HepG2 (cell line): ENCODE results near the gene FNDC3B. TPM values are rescaled to one million over a fixed set of nuclear protein-coding genes. Genes with fewer than 3 reads are reported as not detected.

ENCODE experiments used
- EED ChIP-seq: sonication (generic); formaldehyde crosslinking; IDR thresholded peaks from 2 replicates; pipeline ENCODE4 v1.5.0; 2020; ENCODE audit warnings: mild to moderate bottlenecking, missing genetic modification reagents
- HIVEP1 ChIP-seq: sonication (generic); formaldehyde crosslinking; IDR thresholded peaks from 2 replicates; pipeline ENCODE4 v1.4.0; 2020; ENCODE audit warnings: mild to moderate bottlenecking, missing genetic modification reagents
- JUNB ChIP-seq: sonication (generic); formaldehyde crosslinking; IDR thresholded peaks from 2 replicates; pipeline ENCODE4 v1.8.0; 2022; ENCODE audit warnings: missing genetic modification reagents, mild to moderate bottlenecking, borderline replicate concordance
- KAT7 ChIP-seq: IDR thresholded peaks from 2 replicates; pipeline ENCODE4 v1.6.1; 2018; ENCODE audit warnings: borderline replicate concordance, missing compliant biosample characterization
- ONECUT2 ChIP-seq: sonication (generic); formaldehyde crosslinking; IDR thresholded peaks from 2 replicates; pipeline ENCODE4 v1.4.0; 2020; ENCODE audit warnings: missing genetic modification reagents
- SP140L ChIP-seq: sonication (generic); formaldehyde crosslinking; IDR thresholded peaks from 2 replicates; pipeline ENCODE4 v1.4.0; 2020; ENCODE audit warnings: missing genetic modification reagents, borderline replicate concordance
- YEATS2 ChIP-seq: sonication (generic); formaldehyde crosslinking; IDR thresholded peaks from 2 replicates; pipeline ENCODE4 v1.4.0; 2020; ENCODE audit warnings: missing genetic modification reagents, borderline replicate concordance
- ZNF10 ChIP-seq: sonication (generic); formaldehyde crosslinking; IDR thresholded peaks from 2 replicates; pipeline ENCODE4 v1.4.0; 2020; ENCODE audit warnings: mild to moderate bottlenecking, low read depth, missing genetic modification reagents, borderline replicate concordance
- ZNF451 ChIP-seq: sonication (generic); formaldehyde crosslinking; IDR thresholded peaks from 2 replicates; pipeline ENCODE4 v1.5.0; 2020; ENCODE audit warnings: mild to moderate bottlenecking, missing genetic modification reagents
- ZNF790 ChIP-seq: sonication (generic); formaldehyde crosslinking; IDR thresholded peaks from 2 replicates; pipeline ENCODE4 v1.8.0; 2022; ENCODE audit warnings: missing genetic modification reagents, mild to moderate bottlenecking, borderline replicate concordance
- ZNF879 ChIP-seq: sonication (generic); formaldehyde crosslinking; IDR thresholded peaks from 2 replicates; pipeline ENCODE4 v1.8.1; 2023; ENCODE audit warnings: missing genetic modification reagents
- polyA plus RNA-seq, 8 experiments: library from polyadenylated mRNA; depleted of rRNA in 3 of 8; stranded (reverse) in 7 of 8; unstranded in 1 of 8; fragments of >200 nt; fragmentation: Illumina TruSeq in 4 of 8; extraction: Trizol in 4 of 8; gene quantifications; 2 replicates each; pipeline versions ENCODE4 v1.2.1 to v1.2.3, GENCODE V29; 2011 to 2016; ENCODE audit warnings: low read depth in 4 of 8, missing spikeins in 1 of 8, mixed read lengths in 1 of 8; ENCODE audit not compliant: insufficient read depth in 1 of 8
- total RNA-seq, 5 experiments: library from RNA; depleted of rRNA; stranded (reverse); fragments of >200 nt; fragmentation: Illumina TruSeq; extraction: Trizol; gene quantifications; 2 replicates each; pipeline ENCODE4 v1.2.3, GENCODE V29; 2016; ENCODE audit warnings: low read depth in 1 of 5
- TF ChIP-seq, protein P1 (sequence below): sonication (generic); formaldehyde crosslinking; IDR thresholded peaks from 2 replicates; pipeline ENCODE4 v1.8.0; 2022; ENCODE audit warnings: missing genetic modification reagents, mild to moderate bottlenecking, inconsistent platforms, borderline replicate concordance
- TF ChIP-seq, protein P2 (sequence below): sonication (generic); formaldehyde crosslinking; IDR thresholded peaks from 2 replicates; pipeline ENCODE4 v1.8.0; 2022; ENCODE audit warnings: missing genetic modification reagents, mild to moderate bottlenecking, borderline replicate concordance
- TF ChIP-seq, protein P3 (sequence below): sonication (generic); formaldehyde crosslinking; IDR thresholded peaks from 2 replicates; pipeline ENCODE4 v1.8.0; 2022; ENCODE audit warnings: mild to moderate bottlenecking, missing genetic modification reagents; ENCODE audit not compliant: insufficient replicate concordance
- TF ChIP-seq, protein P4 (sequence below): sonication (generic); formaldehyde crosslinking; IDR thresholded peaks from 2 replicates; pipeline ENCODE4 v1.5.0; 2020; ENCODE audit warnings: missing genetic modification reagents
- TF ChIP-seq, protein P5 (sequence below): sonication (generic); formaldehyde crosslinking; IDR thresholded peaks from 2 replicates; pipeline ENCODE4 v1.4.0; 2020; ENCODE audit warnings: missing genetic modification reagents

Gene FNDC3B
- total and polyA plus RNA-seq, 2 of the 13 experiments (the other 11 are each of a cell fraction or from before 2014, with no cell fraction given) = 74.8 to 103 TPM

DNA sequence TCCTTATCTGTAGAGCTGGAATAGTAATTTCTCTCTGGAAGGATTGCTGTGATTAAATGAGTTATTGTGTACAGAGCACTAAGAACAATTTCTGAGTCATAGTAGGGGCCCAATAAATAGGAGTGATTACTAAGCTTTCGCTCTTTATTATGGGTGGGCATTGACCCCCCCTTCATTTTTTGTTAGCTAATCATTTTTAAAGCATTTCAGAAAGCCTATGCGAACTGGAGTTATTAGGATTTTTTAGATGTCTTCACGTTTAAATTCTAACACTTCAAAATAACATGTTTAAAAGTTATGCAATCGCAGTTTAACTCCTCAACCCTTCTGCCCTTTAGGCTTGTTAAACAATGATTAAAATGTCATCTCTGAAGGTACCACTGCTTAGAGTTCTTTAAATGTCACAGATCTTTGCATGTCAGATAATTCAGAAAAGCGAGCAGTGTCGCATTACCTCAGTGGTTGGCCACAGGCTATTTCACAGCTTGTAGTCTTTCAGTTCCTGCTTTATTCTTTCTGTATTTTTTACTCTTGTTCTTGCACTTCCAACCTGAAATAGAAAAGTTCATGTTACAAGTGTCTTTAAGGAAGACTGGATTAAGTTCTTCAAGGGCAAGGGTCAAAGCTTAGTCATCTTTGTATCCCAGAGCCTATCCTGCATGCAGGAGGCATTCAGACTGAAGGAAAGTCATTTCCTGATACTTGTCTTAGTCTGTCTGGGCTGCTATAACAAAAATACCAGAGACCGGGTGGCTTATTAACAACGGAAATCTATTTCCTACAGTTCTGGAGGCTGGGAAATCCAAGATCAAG lies 102.9 kb downstream of the FNDC3B start (continued):
- TF ChIP-seq, protein P1, sequence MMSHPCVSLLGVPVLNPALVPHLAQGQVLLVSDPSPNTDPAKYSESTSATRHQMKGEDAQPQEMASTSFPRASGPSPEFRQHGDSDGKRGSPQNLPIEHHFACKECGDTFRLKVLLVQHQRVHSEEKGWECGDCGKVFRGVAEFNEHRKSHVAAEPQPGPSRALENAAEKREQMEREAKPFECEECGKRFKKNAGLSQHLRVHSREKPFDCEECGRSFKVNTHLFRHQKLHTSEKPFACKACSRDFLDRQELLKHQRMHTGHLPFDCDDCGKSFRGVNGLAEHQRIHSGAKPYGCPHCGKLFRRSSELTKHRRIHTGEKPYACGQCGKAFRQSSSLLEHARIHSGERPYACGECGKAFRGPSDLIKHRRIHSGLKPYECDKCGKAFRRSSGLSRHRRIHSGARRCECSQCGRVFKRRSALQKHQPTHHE (CRISPR knock-in tag) = no peak
- TF ChIP-seq, protein P2, sequence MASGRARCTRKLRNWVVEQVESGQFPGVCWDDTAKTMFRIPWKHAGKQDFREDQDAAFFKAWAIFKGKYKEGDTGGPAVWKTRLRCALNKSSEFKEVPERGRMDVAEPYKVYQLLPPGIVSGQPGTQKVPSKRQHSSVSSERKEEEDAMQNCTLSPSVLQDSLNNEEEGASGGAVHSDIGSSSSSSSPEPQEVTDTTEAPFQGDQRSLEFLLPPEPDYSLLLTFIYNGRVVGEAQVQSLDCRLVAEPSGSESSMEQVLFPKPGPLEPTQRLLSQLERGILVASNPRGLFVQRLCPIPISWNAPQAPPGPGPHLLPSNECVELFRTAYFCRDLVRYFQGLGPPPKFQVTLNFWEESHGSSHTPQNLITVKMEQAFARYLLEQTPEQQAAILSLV (CRISPR knock-in tag) = no peak
- TF ChIP-seq ZNF879 (CRISPR knock-in tag) (no peak), ZNF451 (CRISPR knock-in tag) (no peak), ZNF790 (CRISPR knock-in tag) (no peak), ZNF10 (CRISPR knock-in tag) (no peak), YEATS2 (CRISPR knock-in tag) (no peak), JUNB (no peak), ONECUT2 (CRISPR knock-in tag) (no peak), SP140L (CRISPR knock-in tag) (no peak), KAT7 (no peak), HIVEP1 (CRISPR knock-in tag) (no peak), EED (CRISPR knock-in tag) (no peak)
- TF ChIP-seq, protein P3, sequence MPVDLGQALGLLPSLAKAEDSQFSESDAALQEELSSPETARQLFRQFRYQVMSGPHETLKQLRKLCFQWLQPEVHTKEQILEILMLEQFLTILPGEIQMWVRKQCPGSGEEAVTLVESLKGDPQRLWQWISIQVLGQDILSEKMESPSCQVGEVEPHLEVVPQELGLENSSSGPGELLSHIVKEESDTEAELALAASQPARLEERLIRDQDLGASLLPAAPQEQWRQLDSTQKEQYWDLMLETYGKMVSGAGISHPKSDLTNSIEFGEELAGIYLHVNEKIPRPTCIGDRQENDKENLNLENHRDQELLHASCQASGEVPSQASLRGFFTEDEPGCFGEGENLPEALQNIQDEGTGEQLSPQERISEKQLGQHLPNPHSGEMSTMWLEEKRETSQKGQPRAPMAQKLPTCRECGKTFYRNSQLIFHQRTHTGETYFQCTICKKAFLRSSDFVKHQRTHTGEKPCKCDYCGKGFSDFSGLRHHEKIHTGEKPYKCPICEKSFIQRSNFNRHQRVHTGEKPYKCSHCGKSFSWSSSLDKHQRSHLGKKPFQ (CRISPR knock-in tag) = peak; percentile 2
- TF ChIP-seq, protein P4, sequence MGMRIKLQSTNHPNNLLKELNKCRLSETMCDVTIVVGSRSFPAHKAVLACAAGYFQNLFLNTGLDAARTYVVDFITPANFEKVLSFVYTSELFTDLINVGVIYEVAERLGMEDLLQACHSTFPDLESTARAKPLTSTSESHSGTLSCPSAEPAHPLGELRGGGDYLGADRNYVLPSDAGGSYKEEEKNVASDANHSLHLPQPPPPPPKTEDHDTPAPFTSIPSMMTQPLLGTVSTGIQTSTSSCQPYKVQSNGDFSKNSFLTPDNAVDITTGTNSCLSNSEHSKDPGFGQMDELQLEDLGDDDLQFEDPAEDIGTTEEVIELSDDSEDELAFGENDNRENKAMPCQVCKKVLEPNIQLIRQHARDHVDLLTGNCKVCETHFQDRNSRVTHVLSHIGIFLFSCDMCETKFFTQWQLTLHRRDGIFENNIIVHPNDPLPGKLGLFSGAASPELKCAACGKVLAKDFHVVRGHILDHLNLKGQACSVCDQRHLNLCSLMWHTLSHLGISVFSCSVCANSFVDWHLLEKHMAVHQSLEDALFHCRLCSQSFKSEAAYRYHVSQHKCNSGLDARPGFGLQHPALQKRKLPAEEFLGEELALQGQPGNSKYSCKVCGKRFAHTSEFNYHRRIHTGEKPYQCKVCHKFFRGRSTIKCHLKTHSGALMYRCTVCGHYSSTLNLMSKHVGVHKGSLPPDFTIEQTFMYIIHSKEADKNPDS (CRISPR knock-in tag) = no peak
- TF ChIP-seq, protein P5, sequence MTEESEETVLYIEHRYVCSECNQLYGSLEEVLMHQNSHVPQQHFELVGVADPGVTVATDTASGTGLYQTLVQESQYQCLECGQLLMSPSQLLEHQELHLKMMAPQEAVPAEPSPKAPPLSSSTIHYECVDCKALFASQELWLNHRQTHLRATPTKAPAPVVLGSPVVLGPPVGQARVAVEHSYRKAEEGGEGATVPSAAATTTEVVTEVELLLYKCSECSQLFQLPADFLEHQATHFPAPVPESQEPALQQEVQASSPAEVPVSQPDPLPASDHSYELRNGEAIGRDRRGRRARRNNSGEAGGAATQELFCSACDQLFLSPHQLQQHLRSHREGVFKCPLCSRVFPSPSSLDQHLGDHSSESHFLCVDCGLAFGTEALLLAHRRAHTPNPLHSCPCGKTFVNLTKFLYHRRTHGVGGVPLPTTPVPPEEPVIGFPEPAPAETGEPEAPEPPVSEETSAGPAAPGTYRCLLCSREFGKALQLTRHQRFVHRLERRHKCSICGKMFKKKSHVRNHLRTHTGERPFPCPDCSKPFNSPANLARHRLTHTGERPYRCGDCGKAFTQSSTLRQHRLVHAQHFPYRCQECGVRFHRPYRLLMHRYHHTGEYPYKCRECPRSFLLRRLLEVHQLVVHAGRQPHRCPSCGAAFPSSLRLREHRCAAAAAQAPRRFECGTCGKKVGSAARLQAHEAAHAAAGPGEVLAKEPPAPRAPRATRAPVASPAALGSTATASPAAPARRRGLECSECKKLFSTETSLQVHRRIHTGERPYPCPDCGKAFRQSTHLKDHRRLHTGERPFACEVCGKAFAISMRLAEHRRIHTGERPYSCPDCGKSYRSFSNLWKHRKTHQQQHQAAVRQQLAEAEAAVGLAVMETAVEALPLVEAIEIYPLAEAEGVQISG (CRISPR knock-in tag) = no peak
